Thyroid gland (tissue), 4 donors: ENCODE data around the gene XBP1. TPM values are rescaled to one million over a fixed set of nuclear protein-coding genes. Genes with fewer than 3 reads are reported as not detected.

Source experiments
- DNase-seq, 2 donors: peaks; one replicate each; pipeline ENCODE4 v3.0.0-alpha.2; 2019
- H3K27ac ChIP-seq, 3 donors: fragments of 200-600 bp; sonication (generic); 1 replicate in 2 of 3; 2 replicates in 1 of 3; pipeline ENCODE4 v1.5.1; 2016 to 2019; ENCODE audit warnings: mild to moderate bottlenecking in 1 of 3, moderate library complexity in 1 of 3
- H3K27me3 ChIP-seq: fragments of 200-600 bp; sonication (generic); one replicate; pipeline ENCODE4 v1.5.1; 2019
- H3K36me3 ChIP-seq, 2 donors: fragments of 200-600 bp; sonication (generic); one replicate each; pipeline ENCODE4 v1.5.1; 2016 to 2019
- H3K4me1 ChIP-seq, 2 donors: fragments of 200-600 bp; sonication (generic); one replicate each; pipeline ENCODE4 v1.5.1; 2017 to 2019
- H3K4me3 ChIP-seq, 3 donors: fragments of 200-600 bp; sonication (generic); replicated peaks in 1 of 3; 1 replicate in 2 of 3; 2 replicates in 1 of 3; pipeline ENCODE4 v1.5.1; 2016; ENCODE audit warnings: mild to moderate bottlenecking in 1 of 3
- H3K9me3 ChIP-seq: fragments of 200-600 bp; sonication (generic); one replicate; pipeline ENCODE4 v1.5.1; 2017
- CTCF ChIP-seq, 6 experiments: fragments of 200-600 bp in 3 of 6; fragments of 450-650 bp in 3 of 6; sonication (generic) in 3 of 6; IDR thresholded peaks; one replicate each; pipeline ENCODE4 v1.5.1; 2016 to 2019; ENCODE audit warnings: antibody characterized with exemption in 6 of 6, mild to moderate bottlenecking in 2 of 6, inconsistent platforms in 1 of 6, moderate library complexity in 1 of 6
- POLR2A ChIP-seq, 2 donors: fragments of 450-650 bp; IDR thresholded peaks; one replicate each; pipeline ENCODE4 v1.6.1; 2017; ENCODE audit warnings: antibody characterized with exemption in 2 of 2, mild to moderate bottlenecking in 2 of 2, moderate library complexity in 1 of 2
- WGBS, 2 donors: methylation state at CpG; one replicate each; pipeline ENCODE4 v1.1.5; 2017; 5-methylcytosine and 5-hydroxymethylcytosine counted together
- intact Hi-C: fragments of 100-400 bp; cut with DNase I; formaldehyde crosslinking; loops from one replicate; pipeline ENCODE4 v1.15.1; 2023
- total RNA-seq, 4 donors: library from RNA; depleted of rRNA; stranded (reverse); fragments of >200 nt; gene quantifications; one replicate each; pipeline ENCODE4 v1.2.3, GENCODE V29; 2016

XBP1 gene
- total RNA-seq, 4 donors from 2014 or later = 301 to 513 (median 421) TPM

- no peak overlapping the region for H3K4me3 ChIP-seq
- H3K36me3 ChIP-seq = no peaks in the 10 kb centered on the region
- TF ChIP-seq CTCF (IDR thresholded peaks at IDR 0.05) (no peak), POLR2A (IDR thresholded peaks at IDR 0.05) (no peak)
- 67% methylated on average over 5 of the region's 5 CpGs for WGBS, 2 donors
- DNase-seq = no peak
- no peaks in the 10 kb centered on the region for H3K9me3 ChIP-seq
- H3K27ac ChIP-seq = no peak overlapping the region
- intact Hi-C loops = no loop called here
- H3K27me3 ChIP-seq = no peaks in the 10 kb centered on the region
- H3K4me1 ChIP-seq = no peaks in the 10 kb centered on the region
Measured at GRCh38 chr22:28838971-28839370, 38.6 kb upstream of the XBP1 start.

- no peak for DNase-seq
- intact Hi-C loops = no loop called here
- 93 to 95% methylated on average over 6 of the region's 6 CpGs for WGBS, 2 donors
- TF ChIP-seq POLR2A (IDR thresholded peaks at IDR 0.05) (no peak), CTCF (IDR thresholded peaks at IDR 0.05) (no peak)
- Histone ChIP-seq H3K4me3 (no peak overlapping the region), H3K9me3 (no peaks in the 10 kb centered on the region), H3K36me3 (no peaks in the 10 kb centered on the region), H3K27ac (no peak overlapping the region), H3K27me3 (no peaks in the 10 kb centered on the region), H3K4me1 (no peaks in the 10 kb centered on the region)
Measured at GRCh38 chr22:28837640-28838039, 37.3 kb upstream of the XBP1 start.

- 95 to 96% methylated on average over 7 to 11 of the region's 11 CpGs for WGBS, 2 donors
- no peaks in the 10 kb centered on the region for H3K4me1 ChIP-seq
- no peaks in the 10 kb centered on the region for H3K27me3 ChIP-seq
- H3K27ac ChIP-seq = no peak overlapping the region
- H3K4me3 ChIP-seq = no peak overlapping the region
- no peaks in the 10 kb centered on the region for H3K9me3 ChIP-seq
- intact Hi-C loops = no loop called here
- H3K36me3 ChIP-seq = no peaks in the 10 kb centered on the region
- no peak for TF ChIP-seq POLR2A (IDR thresholded peaks at IDR 0.05)
- TF ChIP-seq CTCF (IDR thresholded peaks at IDR 0.05) = no peak
- DNase-seq = no peak
Measured at GRCh38 chr22:28835630-28836189, 35.3 kb upstream of the XBP1 start.

GRCh38 chr22:28833276-28833923, 33.0 kb upstream of the XBP1 start:
- intact Hi-C loops = loop anchor here (5.0 kb wide), 1 partner anchor 231 kb away; no protein-coding TSS in a partner anchor
- Histone ChIP-seq H3K27ac (no peak overlapping the region), H3K36me3 (no peaks in the 10 kb centered on the region), H3K4me3 (no peak overlapping the region), H3K27me3 (no peaks in the 10 kb centered on the region), H3K9me3 (no peaks in the 10 kb centered on the region), H3K4me1 (no peaks in the 10 kb centered on the region)
- DNase-seq = no peak
- 94 to 95% methylated on average over 3 of the region's 3 CpGs for WGBS, 2 donors
- TF ChIP-seq CTCF (IDR thresholded peaks at IDR 0.05) = no peak
- no peak for TF ChIP-seq POLR2A (IDR thresholded peaks at IDR 0.05)

- no peak for DNase-seq
- Histone ChIP-seq H3K27me3 (no peaks in the 10 kb centered on the region), H3K9me3 (no peaks in the 10 kb centered on the region), H3K4me3 (no peak overlapping the region), H3K36me3 (no peaks in the 10 kb centered on the region), H3K27ac (no peak overlapping the region), H3K4me1 (no peaks in the 10 kb centered on the region)
- TF ChIP-seq POLR2A (IDR thresholded peaks at IDR 0.05) (no peak), CTCF (IDR thresholded peaks at IDR 0.05) (no peak)
- intact Hi-C loops = loop anchor here (5.0 kb wide), 1 partner anchor 230 kb away; no protein-coding TSS in a partner anchor
- 96 to 100% methylated on average over 1 of the region's 1 CpG for WGBS, 2 donors
Measured at GRCh38 chr22:28832731-28833130, 32.4 kb upstream of the XBP1 start.
